ENCODE measurements around the gene NPAS3.

The NPAS3 gene

GRCh38 chr14:33370426-33370825, 431.7 kb downstream of the NPAS3 start:
- H3K4me3 ChIP-seq (ENCODE audit: control insufficient read depth, low read depth, low read length) = no peak overlapping the region
- no peak for DNase-seq (ENCODE audit: low read depth)
- TF ChIP-seq CTCF (IDR thresholded peaks at IDR 0.05; ENCODE audit: control insufficient read depth, insufficient read depth, low read depth, low read length, missing control alignments) = no peak

- DNase-seq (ENCODE audit: low read depth) = no peak
- no peak for TF ChIP-seq CTCF (IDR thresholded peaks at IDR 0.05; ENCODE audit: control insufficient read depth, insufficient read depth, low read depth, low read length, missing control alignments)
- no peak overlapping the region for H3K4me3 ChIP-seq (ENCODE audit: control insufficient read depth, low read depth, low read length)
Observed at GRCh38 chr14:33375196-33375595, 436.5 kb downstream of the NPAS3 start.

- DNase-seq (ENCODE audit: low read depth) = peak; percentile 4
- no peak overlapping the region for H3K4me3 ChIP-seq (ENCODE audit: control insufficient read depth, low read depth, low read length)
- no peak for TF ChIP-seq CTCF (IDR thresholded peaks at IDR 0.05; ENCODE audit: control insufficient read depth, insufficient read depth, low read depth, low read length, missing control alignments)
Observed at GRCh38 chr14:33375786-33376185, 437.1 kb downstream of the NPAS3 start.

- no peak overlapping the region for H3K4me3 ChIP-seq (ENCODE audit: control insufficient read depth, low read depth, low read length)
- TF ChIP-seq CTCF (IDR thresholded peaks at IDR 0.05; ENCODE audit: control insufficient read depth, insufficient read depth, low read depth, low read length, missing control alignments) = no peak
Observed at GRCh38 chr14:33376510-33376909, 437.8 kb downstream of the NPAS3 start.

GRCh38 chr14:33377596-33378390, 439.1 kb downstream of the NPAS3 start:
- DNase-seq (ENCODE audit: low read depth) = no peak
- H3K4me3 ChIP-seq (ENCODE audit: control insufficient read depth, low read depth, low read length) = no peak overlapping the region
- no peak for TF ChIP-seq CTCF (IDR thresholded peaks at IDR 0.05; ENCODE audit: control insufficient read depth, insufficient read depth, low read depth, low read length, missing control alignments)

More at GRCh38 chr14:33376510-33376909, 437.8 kb downstream of the NPAS3 start:
- DNase-seq (ENCODE audit: low read depth) = no peak

- H3K4me3 ChIP-seq (ENCODE audit: control insufficient read depth, low read depth, low read length) = no peak overlapping the region
- no peak for DNase-seq (ENCODE audit: low read depth)
- TF ChIP-seq CTCF (IDR thresholded peaks at IDR 0.05; ENCODE audit: control insufficient read depth, insufficient read depth, low read depth, low read length, missing control alignments) = no peak
Observed at GRCh38 chr14:33381717-33382116, 443.0 kb downstream of the NPAS3 start.

Data from AG09309 (cell line).